HG03469 (cell line): Measurements from ENCODE around the gene TSSC4.

Experiments
- ATAC-seq: cut with Tn5 transposase; IDR thresholded peaks from one replicate; pipeline ENCODE4 v1.9.1; 2021; ENCODE audit warnings: mild to moderate bottlenecking, moderate library complexity, moderate number of reproducible peaks; ENCODE audit not compliant: unreplicated experiment

The TSSC4 gene

DNA sequence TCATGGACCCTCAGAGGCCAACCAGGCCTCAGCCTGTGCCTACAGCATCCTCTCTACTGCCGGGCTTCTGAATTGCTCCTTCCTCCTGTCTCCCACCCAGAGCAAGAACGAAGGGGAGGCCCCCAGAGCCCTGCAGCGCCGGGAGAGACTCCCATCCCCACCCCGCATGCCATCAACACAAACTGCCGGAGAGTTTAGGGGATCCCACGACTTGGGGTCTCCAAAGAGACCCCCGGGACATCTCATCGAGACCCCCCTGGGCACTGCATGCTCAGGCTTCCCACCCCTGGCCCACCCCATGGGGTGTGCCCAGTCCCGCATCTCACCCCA is 31.7 kb upstream of the TSSC4 start:
- no peak for ATAC-seq

DNA sequence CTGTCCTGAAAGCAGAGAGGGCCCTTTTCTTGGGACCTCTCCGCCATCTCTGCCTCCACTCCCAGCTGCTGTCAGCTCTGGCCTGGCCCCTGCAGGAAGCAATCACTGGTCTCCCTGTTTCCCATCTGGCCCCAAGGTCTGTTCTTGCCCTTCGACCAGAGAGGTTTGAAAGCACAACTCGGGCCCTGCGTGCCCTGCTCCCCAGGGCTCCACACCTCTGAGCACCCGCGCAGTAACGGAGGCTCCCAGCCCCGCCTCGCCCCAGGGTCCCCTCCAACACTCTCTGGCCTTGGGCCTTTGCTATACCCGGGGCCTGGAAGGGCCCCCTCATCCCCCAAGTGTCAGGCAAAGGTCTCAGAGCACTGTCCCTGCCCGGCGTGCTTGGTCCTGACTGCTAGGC is 31.2 kb upstream of the TSSC4 start:
- no peak for ATAC-seq

DNA sequence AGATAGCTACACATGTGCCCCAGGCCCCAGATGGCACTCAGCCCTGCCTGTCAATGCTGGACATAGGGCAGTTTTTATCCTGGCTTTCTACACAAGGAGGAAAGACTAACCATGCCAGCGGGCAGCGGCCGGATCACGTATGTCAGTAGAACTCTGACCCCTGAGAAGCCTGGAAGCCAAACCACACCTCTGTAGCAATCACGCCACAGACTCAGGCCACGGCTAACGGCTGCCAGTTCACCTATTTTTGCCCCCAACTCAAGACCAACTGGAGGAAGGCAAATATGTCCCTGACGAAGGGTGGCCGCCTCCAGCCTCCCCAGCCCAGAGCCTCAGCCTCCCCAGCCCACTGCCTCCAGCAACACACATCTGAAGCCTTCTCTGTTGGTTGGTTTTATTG is 30.7 kb upstream of the TSSC4 start:
- no peak for ATAC-seq

DNA sequence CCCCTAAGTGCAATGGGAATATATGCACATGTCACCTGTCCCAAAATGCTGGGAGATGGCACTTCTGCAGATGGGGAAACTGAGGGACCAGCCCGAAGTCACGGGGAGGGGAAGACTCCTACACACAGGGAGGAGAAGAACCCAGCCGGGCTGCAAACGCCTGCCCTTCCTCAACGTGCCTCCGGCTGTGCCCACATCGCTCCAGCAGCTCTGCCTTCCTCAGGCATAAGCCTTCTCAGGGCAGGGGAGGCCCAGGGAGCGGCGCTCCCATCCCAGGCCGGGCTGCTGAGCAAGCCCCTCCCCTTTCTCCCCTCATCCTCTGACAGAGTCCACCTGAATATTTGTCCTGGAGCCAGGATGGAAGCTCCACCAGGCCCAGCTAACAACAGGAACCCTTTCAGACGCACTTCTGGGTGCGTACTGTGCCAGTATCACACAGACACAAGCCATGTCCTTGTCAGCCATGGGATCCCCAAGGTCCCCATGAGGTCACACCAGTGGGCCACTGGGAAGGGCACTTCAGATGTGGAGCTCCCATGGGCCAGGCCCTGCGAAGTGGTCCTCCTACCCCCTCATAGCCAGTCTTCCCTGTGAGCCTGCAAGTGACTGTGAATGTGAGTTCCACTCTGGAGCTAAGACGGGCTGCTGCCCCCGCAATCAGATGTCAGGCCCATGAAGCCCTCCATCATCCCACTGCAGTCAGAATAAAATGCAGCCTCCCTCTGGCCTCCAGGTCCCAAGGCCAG is 25.9 kb upstream of the TSSC4 start:
- ATAC-seq = no peak

DNA sequence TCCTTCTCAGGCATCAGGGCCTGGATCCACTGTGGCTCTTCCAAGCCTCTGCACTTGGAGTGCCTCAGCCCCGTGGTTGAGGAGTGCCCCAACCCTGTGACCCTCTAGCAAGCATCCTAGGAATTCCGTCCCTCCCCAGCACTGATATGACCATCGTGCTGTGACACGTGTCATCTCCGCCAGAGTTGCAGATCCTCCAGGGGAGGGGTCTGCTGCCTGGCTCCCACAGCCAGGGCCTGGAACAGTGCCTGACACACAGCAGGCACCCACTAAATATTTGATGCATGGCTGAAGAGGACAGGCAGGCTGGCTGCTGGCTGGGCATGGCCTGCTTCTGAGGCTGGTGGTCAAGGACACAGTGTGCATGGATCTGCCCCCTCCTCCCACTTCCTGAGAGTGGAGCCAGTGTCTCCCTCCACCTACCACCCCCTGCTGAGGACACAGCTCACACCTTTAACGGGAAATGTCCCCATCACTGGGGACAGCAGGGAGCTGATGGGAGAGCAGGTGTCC is 25.2 kb upstream of the TSSC4 start:
- no peak for ATAC-seq

DNA sequence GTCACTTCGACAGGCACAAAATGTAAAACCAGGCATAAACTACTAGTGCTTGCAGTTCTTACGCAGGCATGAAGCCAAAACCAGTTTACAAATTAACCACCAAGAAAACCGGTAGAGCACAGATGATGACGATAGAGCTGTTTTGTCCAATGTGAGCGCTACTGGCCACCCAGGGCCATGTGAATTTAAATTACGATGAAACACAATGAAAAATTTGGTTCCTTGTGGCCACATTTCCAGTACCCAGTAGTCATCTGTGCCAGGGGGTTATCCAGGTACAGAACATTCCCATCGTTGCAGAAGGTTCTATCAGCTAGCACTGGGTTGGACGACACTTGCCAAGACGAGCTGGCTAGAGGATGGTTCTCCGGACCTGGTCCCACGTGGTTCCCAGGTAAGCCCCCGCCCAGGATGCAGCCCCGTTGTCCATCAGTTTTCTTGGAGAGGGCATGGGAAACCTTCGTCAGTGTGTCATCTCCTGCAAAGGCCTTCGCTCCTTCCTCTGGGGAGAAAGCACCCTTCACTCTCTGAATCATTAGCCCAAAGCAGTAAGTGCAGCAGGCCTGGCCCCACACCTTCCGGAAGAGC is 24.5 kb upstream of the TSSC4 start:
- ATAC-seq = no peak

DNA sequence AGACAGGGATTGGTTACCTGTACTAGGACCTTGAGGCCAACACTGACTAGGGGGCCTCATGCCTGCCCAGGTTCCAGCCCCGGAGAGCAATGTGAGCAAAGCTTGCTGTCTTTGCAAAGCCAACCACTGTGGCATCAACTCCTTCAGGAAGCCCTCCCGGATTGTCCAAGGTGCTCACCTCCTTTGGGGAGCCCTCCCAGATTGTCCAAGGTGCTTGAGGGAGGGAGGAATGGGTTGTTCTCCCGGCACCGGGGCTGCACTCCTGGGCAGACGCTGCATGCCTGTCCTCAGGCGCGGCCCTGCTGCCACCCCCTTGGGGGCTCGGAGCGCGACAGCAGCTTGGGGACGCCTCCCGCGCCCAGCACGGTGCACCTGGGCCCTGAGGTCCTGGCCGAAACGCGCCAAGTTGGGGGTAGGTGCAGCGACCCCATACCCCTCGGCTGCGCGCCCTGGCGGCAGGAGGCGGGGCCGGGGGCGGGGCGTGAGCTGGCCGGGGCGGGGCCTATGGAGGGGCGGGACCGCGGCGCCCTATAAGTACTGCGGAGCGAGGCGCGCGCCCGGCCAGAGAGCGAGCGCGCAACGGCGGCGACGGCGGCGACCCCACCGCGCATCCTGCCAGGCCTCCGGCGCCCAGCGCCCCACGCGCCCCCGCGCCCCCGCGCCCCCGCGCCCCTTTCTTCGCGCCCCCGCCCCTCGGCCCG is 23.6 kb upstream of the TSSC4 start, which contains the start of gene CD81:
Gene CD81 (plus strand): TSS at position 560 of the 701 bp plus-strand sequence. CDS start 240 bp downstream, outside the sequence.
- no peak for ATAC-seq

DNA sequence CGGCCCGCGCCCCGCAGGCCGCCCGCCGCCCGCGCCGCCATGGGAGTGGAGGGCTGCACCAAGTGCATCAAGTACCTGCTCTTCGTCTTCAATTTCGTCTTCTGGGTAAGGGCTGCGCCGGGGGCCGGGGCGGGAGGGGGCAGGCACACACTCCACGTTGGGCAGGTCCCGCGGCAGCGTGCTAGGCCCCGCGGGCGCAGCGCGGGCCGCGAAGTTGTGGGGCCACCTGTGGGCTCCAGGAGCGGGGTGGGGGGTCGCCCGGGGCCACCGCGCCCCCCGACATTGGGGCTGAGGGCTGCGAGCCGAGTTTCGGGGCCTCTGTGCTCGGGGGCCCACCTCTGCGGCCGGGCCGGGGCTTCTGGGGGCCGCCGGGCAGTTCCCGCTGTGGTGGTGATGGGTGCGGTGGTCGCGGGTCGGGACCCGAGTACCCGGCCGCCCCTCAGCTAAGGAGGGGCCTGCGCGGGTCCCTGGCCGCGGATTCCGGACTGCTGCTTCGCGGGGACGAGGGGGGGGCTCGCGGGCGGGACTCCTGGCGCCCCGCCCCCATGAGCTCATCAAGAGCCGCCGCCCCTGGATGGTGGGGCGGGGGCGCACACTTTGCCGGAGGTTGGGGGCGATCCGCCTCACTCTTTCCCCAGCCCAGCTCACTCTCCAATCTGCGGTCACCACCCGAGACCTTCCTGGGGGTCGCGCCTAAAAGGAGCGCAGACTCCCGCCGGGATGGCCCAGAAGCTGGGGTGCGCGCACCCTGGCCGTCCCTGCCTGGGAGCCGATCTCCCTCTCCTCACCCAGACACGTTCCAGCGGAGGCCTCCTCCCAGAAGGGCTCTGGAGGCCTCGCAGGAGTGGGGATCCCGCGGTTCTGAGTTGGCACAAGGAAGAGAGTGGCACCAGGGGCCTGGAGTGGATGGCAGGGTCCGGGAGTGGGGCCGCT is 22.8 kb upstream of the TSSC4 start:
- ATAC-seq = no peak

DNA sequence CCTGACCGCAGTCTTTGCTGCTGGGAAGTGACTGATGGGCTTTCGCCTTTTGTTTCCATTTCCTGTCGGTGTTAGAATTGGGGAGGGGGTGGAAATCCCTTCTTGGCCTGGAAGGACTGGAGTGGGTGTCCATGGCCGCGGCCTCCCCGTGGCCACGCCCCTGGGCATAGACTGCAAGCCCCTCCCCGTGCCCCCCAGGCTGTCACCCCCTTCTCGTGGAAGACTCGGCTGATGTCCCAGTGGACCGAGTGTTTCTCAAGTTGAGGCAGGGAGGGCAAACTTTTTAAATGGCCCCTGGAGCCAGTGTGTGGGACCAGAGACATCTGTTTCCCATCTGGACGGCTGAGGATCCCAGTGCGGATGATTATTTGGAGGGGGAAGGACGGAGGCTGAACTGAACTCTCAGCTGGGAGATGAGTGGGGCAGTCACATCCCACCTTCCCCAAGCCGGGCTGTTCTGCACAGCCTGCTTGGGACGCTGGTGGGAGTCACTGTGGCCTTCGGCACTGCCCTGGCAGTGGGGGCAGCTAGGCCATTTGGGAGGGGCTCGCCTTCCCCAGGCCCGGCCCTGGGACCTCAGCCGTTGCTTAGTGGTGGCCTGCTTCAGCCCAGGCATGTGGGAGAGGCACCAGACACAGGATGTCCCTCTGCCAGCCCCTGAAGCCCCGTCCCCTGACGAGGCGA is 21.9 kb upstream of the TSSC4 start:
- ATAC-seq = no peak

DNA sequence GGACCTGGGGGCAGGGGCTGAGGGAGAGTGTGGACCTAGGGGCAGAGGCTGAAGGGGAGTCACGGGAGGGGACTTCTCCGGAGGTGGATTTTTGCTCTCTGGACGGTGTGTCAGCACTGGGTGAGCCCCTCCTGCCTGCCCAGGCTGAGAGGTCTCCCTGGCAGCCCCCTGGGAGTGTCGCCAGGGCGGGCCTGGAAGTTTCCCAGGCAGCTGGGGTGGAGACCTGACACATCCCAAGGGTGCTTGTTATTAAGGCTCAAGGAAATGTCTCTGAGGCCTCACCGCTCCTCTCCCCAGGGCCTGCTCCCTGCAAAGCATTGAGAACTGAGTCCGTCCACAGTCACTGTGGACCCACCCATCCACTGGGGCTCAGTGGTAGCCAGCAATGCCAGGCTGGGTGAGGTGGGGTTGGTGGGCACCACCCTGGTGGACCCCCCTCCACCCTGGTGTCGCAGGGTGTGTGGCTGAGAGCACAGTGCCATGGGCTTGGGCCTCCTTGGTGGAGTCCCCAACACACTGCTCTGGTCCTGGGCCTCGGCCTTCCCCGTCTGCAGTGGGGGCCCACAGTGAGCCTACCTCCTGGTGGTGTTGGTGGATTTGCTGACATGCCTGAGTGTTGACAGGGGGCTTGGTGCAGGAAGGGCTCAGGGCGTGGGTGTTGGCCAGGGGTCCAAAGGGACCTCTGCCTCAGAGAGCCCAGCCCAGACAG is 20.9 kb upstream of the TSSC4 start:
- ATAC-seq = no peak

DNA sequence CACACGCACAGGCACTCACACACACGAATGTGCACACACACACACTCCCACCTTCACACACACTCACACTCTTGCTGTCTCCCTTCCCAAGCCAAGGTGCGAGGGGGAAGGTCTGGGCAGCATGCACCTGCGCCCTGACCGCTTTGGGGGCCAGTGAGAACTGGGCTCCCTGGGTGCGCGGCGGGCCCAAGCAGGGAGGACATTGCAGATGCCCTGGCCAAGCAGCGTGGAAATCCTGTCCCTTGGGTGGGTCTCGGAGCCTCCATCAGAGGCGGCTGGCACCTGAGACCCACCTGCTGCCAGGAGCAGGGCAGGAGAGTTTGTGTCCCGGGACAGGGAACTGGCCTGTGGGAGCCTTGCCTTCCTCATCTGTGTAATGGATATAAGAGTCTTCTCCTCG is 20.2 kb upstream of the TSSC4 start:
- no peak for ATAC-seq

DNA sequence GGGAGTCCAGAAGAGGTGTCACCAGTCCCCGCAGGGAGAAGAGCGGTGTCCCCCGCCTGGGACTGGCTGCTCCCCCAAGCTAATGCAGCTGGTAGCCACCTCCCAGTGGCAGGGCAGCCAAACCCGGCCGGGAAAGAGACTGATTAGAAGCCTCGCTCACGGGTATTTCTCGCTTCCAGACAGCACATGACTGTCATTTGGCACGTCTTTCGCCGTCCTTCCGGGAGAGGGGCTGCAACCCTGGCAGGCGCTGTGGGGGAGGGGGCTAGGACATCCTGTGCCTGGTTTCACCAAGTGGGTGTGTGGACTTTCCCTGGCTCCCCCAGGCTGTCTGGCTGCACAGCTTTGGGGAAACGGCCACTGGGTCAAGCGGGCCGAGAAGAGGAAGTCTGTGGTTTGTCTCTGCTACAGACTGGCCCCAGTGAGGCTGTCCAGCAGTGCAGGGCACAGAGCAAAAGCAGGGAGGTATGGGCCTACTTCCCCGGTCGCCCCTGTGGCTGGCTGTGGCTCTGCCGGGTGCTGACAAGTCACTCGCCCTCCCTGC is 19.7 kb upstream of the TSSC4 start:
- no peak for ATAC-seq

DNA sequence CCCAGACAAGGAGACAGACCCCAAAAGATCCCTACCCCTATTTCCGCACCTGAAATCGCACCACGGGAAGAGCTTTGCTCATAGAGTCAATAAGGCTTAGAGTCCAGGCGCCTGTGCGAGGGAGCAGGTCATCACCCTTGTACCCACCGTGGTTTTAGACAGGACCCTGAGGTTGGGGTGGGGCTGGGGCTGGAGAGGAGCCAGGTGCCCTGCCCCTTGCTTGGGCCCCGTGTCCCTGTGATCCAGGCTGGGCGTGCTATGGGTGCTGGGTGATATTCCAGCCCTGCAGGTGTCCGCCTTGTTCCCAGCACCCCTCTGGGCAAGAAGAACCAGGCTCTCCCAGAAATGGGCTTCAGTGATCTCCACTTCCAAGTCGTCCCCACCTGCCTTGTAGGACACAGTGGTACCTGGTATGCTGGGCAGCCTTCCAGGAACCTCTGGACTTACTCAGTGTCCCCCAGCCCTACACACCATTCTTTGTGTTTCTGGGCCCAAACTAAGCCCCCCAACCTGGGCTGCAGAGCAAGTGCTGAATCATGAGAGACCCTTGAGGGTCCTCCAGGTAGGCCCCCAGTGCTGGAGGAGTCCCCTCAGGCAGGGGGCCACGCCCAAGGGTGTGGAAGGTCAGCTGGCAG is 18.9 kb upstream of the TSSC4 start:
- no peak for ATAC-seq

DNA sequence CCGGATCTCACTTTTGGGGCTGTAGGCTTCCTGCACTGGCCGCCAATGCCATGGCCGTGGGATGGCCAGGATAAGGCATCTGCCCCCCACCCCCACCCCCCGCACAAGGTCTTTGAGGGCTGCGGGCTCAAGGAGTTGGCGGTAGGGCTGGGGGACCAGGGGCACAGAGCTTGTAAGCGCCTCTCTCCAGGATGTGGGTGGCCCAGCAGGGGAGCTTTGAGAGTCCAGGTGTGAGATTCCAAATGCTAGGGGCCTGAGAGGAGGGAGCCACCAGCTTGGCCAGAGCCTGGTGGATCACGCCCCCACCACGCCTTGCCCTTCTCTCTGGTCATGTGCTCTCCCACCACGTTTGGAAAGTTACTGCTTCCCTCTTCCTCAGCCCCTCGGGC is 18.4 kb upstream of the TSSC4 start:
- ATAC-seq = no peak

DNA sequence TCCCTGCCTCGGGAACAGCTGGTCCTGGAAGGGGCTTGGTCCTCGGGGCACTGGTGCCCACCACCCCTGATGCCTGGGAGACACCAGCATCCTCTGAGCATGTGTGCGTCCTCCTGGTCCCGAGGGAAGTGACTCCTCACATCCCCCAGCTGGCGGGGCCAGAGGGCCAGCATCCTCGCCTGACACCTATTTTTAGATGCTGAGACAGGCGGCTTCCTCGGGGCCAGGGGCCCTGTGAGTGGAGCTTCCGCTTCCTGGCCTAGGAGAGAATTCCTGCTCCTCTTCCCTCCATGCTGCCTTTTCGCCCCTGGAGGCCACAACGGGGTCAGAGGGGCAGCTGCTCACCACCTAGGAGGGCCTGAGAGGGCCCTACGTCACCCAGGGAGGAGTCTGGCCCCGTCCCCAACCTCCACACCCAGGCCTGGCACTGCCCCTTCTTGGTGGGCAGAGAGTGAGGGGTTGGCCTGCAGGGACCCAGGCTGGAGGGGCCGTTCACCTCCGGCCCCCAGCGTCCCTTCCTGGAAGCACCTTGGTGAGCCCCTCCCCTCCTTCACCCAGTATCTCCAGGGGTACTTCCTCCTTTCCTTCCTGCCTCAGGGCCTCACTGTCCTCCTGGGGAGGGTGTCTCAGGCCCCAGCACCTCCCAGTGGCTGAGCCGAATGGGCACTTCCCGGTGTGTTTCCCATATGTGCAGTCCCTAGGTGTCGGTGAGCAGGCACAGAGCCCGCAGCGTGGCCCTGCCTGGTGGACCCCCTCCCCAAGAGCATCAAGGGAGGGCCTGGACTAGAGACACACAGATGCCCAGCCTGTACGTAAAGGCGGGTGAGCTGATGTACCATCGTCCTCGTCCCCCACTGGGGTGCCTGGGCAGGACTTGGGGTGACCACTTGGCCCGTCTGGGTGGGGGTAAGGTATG is 17.4 kb upstream of the TSSC4 start:
- ATAC-seq = no peak

DNA sequence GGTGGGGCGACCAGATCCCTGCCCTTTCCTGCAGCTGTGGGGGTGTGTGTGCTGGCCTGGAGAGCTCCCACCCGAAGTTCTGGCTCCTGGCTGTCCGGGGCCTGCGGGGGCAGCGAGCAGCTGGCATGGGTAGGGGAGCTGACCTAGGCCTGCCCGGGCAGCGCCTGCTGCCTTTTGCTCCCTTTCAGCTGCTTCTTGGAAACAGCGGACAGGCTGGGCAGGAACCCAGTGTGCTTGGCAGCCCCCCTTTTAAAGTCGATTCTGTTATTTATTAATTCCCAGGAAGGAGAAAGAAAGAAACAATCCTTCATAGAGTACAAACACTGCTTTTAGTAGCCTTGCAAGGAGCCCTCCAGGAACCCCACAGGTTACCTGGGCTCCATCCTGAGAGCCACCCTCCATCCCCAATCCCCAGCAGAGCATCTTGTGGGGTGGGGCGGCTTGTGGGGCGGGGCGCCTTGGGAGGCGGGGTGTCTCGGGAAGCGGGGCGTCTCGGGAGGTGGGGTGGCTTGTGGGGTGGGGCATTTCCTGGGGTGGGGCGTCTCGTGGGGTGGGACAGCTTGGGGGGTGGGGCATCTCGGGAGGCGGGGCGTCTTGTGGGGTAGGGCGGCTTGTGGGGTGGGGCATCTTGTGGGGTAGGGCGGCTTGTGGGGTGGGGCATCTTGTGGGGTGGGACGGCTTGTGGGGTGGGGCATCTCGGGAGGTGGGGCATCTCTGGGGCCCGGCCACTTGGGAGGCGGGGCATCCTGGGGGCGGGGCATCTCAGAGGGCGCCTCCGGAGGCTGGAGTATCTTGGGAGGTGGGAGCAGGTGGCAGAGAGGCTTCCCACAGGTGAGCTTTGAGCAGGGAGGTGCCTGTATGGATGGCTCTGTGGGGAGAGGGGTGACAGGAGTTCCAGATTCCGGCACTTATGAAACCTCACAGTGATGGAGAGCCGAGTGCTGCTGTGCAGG is 16.4 kb upstream of the TSSC4 start:
- no peak for ATAC-seq
